ENCODE results near the gene CAPRIN2. TPM values are rescaled to one million over a fixed set of nuclear protein-coding genes. Genes with fewer than 3 reads are reported as not detected.

CAPRIN2 gene
- total RNA-seq, 1 experiment from 2014 or later: 15.7 TPM

GRCh38 chr12:30698346-30698745 lies 56.4 kb downstream of the CAPRIN2 start:
- DNase-seq (ENCODE audit: low read depth): no peak

GRCh38 chr12:30696943-30697342 lies 57.8 kb downstream of the CAPRIN2 start:
- DNase-seq (ENCODE audit: low read depth): no peak

GRCh38 chr12:30696486-30696885 lies 58.3 kb downstream of the CAPRIN2 start:
- DNase-seq (ENCODE audit: low read depth): no peak

GRCh38 chr12:30696103-30696408 lies 58.7 kb downstream of the CAPRIN2 start:
- no peak for DNase-seq (ENCODE audit: low read depth)

- DNase-seq (ENCODE audit: low read depth): peak; percentile 90
These were observed 59.3 kb downstream of the CAPRIN2 start, which contains the start of gene IPO8 for GRCh38 chr12:30695199-30696102. TSS of gene IPO8 (minus strand) at chr12:30695869. CDS start at chr12:30695647, 222 bp downstream.

- DNase-seq (ENCODE audit: low read depth): peak; percentile 39
These were observed 60.1 kb downstream of the CAPRIN2 start for GRCh38 chr12:30694412-30695198.

- DNase-seq (ENCODE audit: low read depth): no peak
These were observed 62.3 kb downstream of the CAPRIN2 start for GRCh38 chr12:30692470-30692869.

- DNase-seq (ENCODE audit: low read depth): peak; percentile 73
These were observed 63.5 kb downstream of the CAPRIN2 start for GRCh38 chr12:30691122-30691879.

GRCh38 chr12:30687265-30687986 lies 67.3 kb downstream of the CAPRIN2 start:
- no peak for DNase-seq (ENCODE audit: low read depth)

- DNase-seq (ENCODE audit: low read depth): no peak
These were observed 75.5 kb downstream of the CAPRIN2 start for GRCh38 chr12:30679241-30679640.

- DNase-seq (ENCODE audit: low read depth): no peak
These were observed 76.5 kb downstream of the CAPRIN2 start for GRCh38 chr12:30678221-30678620.

- no peak for DNase-seq (ENCODE audit: low read depth)
These were observed 93.5 kb downstream of the CAPRIN2 start for GRCh38 chr12:30661210-30661609.

Other genes starting within 250 kb of the CAPRIN2 start
- gene IPO8, start 59.1 kb downstream of the CAPRIN2 start, total RNA-seq (2014; rRNA removed; shearing (Covaris generic)): 14.6 and 14.7 TPM in 2 replicates
- gene TSPAN11, start 171.8 kb upstream of the CAPRIN2 start, total RNA-seq (2014; rRNA removed; shearing (Covaris generic)): 0.29 and 0.48 TPM in 2 replicates

Data from RPMI7951 (cell line).